NCI-H146 treated with DMSO at 0.1 percent for 48 hours (cell line): ENCODE data around the gene ABCB7.
"Not testable (repeated sequence)": the region's sequence is repeated elsewhere in the genome, so short reads cannot be mapped to it uniquely, and the experiment has no call there.

Experiments used
- DNase-seq: peaks from one replicate; lab custom pipeline; 2025; ENCODE audit not compliant: unreplicated experiment; lab: John Stamatoyannopoulos, UW

ABCB7 gene

GRCh38 chrX:75106772-75107171 is 49.3 kb downstream of the ABCB7 start:
- no peak for DNase-seq

GRCh38 chrX:75096331-75096730 is 59.8 kb downstream of the ABCB7 start:
- DNase-seq: no peak

GRCh38 chrX:75086731-75087195 is 69.3 kb downstream of the ABCB7 start:
- no peak for DNase-seq

- DNase-seq: no peak
Observed at GRCh38 chrX:75084757-75085156, 71.3 kb downstream of the ABCB7 start.

DNA sequence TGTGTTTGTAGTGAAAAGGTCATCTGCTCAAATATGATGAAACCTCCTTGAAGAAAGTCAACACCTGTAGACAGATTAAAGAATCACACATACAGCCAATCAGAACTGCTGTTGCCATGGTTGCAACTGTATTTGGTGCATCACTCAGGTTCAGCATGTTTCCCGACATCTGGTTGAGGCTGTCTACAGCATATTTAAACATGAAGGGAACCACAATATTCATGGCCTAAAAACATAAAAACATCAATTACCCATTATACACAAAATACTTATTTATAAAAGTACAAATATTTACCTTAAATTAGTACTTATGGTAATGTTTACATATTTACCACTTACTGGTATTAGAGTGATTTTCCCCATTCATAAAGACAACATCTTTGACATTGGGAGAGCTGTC is 79.7 kb downstream of the ABCB7 start:
- DNase-seq: no peak

DNA sequence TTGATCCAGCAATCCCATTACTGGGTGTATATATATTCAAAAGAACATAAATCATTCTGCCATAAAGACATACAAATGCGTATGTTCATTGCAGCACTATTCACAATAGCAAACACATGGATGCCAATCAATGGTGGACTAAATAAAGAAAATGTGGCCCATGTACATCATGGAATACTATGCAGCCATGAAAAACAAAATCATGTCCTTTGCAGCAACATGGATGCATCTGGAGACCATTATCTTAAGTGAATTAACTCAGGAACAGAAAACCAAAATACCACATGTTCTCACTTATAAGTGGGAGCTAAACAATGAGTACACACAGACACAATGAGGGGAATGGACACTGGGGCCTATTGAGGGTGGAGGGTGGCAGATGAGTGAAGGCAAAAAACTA is 81.6 kb downstream of the ABCB7 start:
- no peak for DNase-seq

- no peak for DNase-seq
Observed at GRCh38 chrX:75071334-75071733, 84.7 kb downstream of the ABCB7 start.

GRCh38 chrX:75067931-75068330 is 88.2 kb downstream of the ABCB7 start:
- no peak for DNase-seq

DNA sequence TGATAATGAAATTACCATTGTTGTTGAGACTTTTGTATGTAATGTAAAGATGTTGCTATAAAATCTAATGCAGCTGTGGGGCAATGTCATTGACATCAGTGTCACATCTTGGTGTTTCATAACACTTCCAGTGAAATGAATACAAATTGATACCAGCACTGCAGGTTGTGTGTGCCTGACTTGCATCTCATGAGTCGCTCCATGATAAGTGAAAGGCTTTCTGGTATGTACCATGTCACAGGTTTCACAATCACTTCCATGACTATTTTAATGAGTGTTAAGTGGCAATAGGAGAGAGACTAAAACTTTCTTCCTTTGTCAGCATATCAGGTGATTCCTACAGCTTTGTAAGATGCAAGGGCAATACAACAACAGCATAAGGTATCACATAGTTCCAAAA is 94.4 kb downstream of the ABCB7 start:
- no peak for DNase-seq

DNA sequence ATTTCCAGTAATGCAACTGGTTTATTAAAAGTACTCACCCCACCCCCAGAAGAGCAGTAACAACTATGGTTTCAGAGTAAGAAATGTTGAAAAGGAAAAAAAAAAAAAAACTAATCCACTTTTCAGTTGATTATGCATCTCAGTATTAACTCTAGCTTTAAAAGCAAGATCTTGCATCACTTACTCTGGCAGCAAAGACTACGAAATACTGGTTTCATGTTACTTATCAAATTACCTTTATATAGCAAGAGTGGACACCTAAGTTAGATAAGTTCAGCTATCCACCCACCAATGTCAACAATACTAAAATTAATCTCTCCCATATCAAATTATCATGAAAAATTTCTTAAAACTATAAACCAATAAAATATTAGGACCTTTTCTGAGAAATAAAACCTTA is 105.0 kb downstream of the ABCB7 start:
- no peak for DNase-seq

GRCh38 chrX:75045369-75045768 is 110.7 kb downstream of the ABCB7 start:
- no peak for DNase-seq

DNA sequence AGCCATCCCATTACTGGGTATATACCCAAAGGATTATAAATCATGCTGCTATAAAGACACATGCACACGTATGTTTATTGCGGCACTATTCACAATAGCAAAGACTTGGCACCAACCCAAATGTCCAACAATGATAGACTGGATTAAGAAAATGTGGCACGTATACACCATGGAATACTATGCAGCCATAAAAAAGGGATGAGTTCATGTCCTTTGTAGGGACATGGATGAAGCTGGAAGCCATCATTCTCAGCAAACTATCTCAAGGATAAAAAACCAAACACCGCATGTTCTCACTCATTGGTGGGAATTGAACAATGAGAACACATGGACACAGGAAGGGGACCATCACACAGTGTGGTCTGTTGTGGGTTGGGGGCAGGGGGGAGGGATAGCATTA is 111.9 kb downstream of the ABCB7 start:
- not testable (repeated sequence) for DNase-seq

- no peak for DNase-seq
Observed at GRCh38 chrX:75038925-75039324, 117.2 kb downstream of the ABCB7 start.
